HL-60/S4 treated with retinoic acid at 250 ng/mL for 4 days and 3 days (cell line): Measurements from ENCODE around the gene GIGYF2.

ENCODE experiments used
- in situ Hi-C: fragments of 300-500 bp; cut with MboI; formaldehyde crosslinking; loops from 2 replicates; pipeline ENCODE4 v1.7.0; 2022; ENCODE audit warnings: low sequenced_read_pairs

GIGYF2 gene

DNA sequence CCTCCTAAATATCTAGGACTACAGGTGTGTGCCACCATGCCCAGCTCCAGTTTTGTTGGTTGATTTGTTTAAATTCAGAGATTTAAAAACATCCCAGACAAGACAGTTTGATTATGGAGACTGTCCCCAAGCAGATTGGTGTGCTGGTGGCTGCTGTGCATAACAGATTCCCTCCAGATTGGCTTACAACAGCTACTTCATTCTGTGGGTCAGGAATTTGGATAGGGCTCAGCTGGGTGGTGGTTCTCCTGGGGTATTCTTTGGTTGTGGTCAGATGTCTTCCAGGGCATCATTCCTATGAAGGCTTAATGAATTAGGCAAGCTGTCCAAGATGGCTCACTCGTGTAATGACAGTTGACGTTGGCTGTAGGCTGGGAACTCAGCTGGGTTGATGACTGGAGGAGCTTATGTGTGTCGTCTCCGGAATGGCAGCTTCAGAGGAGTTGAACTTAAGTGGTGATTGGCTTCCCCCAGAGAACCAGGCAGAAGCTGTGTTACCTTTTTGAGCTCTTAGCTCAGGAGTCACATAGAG lies 162.3 kb downstream of the GIGYF2 start:
- in situ Hi-C loops: loop anchor here (25.0 kb wide), 1 partner anchor 403 kb away; the partner anchor contains the start of gene ATG16L1

DNA sequence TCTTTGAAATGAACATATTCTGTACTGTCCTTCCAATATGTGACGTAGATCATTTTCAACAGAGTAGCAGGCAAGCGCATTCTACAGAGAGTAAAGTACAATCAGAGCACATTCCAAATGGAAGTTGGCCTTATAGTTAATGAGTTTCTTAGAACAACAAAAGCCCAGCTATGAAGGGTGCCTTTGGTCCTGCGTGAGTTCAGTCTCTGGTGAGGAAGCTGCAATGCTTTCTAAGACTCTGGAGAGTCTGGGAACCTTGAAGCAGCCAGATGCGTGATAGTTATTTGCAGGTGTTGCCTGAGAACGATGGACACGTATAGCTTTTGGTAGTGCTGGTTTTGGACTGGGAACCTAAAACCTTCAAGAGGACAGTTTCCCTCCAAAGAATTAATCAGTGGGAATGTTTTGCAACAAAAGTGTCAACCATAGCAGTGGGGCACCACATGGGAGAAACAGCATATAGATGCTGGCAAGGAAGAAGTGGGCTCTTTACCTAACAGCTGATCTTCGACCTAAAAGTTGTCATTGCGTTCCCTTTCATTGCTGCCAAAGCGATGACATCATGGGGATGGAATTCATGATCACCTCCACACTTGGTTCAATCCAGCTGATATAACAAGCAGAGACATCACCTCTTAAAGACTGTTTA lies 163.6 kb downstream of the GIGYF2 start:
- in situ Hi-C loops: loop anchor here (25.0 kb wide), 1 partner anchor 402 kb away; the partner anchor contains the start of gene ATG16L1

DNA sequence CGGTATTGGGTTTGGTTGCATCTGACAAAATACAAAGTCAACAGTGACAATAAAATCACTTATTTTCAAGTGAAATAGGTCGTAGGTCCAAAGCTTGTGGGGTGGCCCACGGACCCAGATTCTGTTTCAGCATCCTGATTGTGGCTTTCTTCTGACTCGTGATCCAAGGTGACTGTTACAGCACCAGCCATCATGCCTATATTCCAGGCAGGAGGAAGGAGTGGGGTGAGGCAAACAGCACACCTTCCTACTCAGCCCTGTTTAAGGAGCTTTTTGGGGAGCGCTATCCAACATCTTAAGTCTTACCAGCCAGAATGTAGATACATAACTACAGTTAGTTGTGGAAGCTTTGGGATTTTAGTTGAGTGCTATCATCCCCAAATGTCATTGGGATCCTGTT lies 164.2 kb downstream of the GIGYF2 start:
- in situ Hi-C loops: loop anchor here (25.0 kb wide), 1 partner anchor 401 kb away; the partner anchor contains the start of gene ATG16L1

DNA sequence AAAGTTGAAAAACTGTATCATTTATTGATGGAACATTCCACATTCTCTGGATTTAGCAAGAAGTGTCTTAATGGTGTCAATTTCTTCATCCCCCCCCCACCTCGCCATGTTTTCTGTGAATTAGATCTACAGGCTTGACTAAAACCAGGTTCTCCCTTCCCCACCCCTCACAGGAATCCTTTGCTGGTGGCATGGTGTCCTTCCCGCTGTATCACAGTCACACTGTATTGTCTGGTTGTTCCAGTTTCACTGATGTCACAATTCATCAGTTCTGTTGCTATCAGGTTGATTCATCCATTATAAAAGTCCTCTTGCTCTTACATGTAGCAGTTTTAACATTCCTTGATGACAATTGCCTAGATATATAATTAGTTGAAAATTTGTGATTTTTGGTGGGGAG lies 166.9 kb downstream of the GIGYF2 start:
- in situ Hi-C loops: loop anchor here (25.0 kb wide), 1 partner anchor 398 kb away; the partner anchor contains the start of gene ATG16L1

DNA sequence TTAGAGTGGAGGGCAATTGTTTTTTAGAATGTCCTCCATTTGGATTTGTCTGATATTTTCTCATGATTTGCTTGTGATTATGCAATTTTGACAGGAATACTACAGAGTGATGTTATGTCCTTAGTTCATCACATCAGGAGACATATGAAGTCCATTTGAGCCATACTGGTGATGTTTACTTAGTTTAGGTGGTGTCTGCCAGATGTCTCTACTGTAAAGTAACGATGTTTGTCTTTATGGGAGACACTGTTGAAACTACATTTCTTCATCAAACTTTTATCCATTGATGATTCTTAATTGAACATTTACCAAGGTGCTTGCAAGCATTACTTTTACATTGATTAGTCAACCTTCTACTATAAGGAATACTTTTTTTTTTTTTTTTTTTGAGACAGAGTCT lies 168.0 kb downstream of the GIGYF2 start:
- in situ Hi-C loops: loop anchor here (25.0 kb wide), 1 partner anchor 397 kb away; the partner anchor contains the start of gene ATG16L1

DNA sequence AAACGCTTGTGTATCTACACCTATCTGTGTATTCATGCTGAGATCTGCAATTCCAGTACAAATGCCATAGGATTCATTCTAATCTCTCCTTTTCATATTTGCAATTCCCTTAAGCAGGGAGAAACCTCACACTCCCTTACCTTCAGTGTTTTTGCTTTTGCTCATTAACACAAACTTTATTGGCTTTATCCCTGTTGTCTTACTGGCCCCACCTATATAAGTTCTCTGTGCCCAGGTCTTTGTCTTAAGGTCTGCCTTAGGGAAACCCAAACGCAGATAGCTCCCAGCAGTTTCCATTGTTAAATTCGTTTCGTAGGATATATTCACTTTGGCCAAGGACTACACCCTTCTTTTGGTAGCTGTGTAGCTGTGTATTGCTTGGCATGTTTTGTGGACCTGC lies 169.0 kb downstream of the GIGYF2 start:
- in situ Hi-C loops: loop anchor here (25.0 kb wide), 1 partner anchor 396 kb away; the partner anchor contains the start of gene ATG16L1

DNA sequence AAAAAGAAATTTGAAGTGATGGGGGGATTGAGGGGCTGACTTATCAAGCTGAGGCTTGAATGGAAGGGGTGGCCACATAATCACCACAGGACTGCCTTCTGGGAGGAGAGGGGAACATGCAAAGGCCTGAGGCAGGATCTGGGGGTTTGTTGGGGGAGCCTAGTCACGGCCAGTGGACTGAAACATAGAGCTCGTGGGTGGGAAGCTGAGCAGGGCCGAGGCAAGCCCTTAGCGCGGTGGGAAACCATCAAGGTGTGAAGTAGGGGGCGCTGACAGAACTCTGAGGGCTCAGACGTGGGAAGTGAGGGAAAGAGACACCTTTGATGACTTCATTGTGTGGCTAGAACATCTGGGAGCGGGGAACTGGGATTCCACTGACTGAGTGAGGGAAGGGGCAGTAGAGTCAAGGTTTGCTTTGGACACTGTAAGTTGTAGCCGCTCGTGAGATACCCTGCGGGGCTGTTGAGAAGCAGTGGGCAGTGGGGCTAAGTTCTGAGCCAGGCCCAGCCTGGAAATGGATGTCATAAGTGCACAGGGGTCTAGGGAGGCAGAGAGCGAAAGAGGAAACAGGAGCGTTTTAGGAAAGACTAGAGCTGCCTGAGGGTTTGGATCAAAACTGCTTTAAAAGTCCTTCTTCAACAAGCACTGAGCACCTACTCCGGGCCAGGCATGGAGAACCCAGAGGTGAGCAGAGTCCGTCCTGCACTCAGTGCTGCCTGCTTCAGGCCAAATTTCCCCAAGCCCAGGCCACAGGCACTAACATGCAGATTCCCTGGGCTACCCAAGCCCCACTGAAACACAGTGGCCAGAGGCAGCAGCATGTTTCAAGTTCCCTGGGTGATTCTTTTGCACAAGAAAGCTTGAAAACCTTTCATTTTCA lies 172.2 kb downstream of the GIGYF2 start:
- in situ Hi-C loops: loop anchor here (25.0 kb wide), 1 partner anchor 393 kb away; the partner anchor contains the start of gene ATG16L1

DNA sequence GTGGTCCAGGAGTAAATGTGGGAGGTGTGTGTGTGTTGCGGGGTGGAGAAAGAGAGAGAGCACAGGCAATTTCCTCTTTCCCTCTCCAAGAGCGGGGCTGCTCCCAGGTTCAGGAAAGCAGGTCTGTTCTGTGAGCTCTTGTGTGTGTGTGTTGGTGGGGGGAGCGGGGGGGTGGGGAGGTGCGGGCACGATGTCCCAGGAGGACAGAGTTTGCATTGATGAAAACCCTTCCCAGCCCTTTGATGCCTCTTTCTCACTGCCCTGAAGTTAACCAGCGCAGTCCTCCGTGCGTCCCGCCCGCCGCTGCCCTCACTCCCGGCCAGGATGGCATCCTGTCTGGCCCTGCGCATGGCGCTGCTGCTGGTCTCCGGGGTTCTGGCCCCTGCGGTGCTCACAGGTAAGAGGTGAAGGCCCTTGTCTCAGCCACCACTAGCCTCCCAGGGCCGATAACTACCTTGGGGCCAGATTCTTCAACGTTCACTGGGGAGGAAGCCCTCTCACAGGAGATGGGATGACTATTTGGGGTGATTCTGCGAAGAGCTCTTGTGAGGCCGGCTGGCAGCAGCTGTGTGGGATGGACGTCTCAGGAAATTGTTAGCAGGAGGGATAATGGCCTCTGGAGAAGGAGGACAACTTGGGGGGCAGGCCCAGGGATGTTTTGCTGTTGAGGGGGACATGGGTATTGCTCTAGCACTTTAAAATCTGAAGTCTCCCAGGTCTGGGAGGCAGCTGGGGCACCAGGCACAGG lies 173.1 kb downstream of the GIGYF2 start, which contains the start of gene SNORC:
TSS of gene SNORC (plus strand) at position 247 of the 748 bp plus-strand sequence. CDS start at position 325, 78 bp downstream.
- in situ Hi-C loops: loop anchor here (25.0 kb wide), 1 partner anchor 392 kb away; the partner anchor contains the start of gene ATG16L1

DNA sequence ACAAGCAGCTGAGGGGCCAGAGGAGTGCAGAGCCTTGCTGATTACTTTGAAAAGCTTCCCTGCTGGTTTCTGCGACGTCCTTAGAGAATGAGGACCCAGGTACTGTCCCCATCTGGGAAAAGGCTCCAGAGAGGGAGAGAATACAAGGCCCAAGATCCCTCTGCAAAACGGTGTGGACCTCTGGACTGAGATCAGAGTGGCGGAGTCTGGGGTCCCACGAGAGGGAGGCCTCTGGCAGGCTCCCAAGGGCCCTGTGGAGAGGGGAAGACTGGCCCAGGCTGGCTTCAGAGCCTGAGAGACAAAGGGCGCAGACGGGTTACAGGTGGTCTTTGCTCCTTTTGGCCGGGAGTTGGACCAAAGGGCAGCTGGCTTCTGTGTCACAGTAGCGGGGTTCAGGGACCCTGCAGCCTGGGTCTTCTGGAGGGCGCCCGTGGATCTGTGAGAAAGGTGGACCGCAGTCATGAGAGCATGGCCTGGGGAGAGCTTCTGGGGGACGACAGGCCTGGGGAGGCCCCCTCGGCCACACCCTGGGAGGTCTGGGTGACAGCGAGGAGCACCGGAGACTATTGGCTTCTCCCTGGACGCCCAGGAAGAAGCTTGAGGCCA lies 173.7 kb downstream of the GIGYF2 start:
- in situ Hi-C loops: loop anchor here (25.0 kb wide), 1 partner anchor 391 kb away; the partner anchor contains the start of gene ATG16L1

DNA sequence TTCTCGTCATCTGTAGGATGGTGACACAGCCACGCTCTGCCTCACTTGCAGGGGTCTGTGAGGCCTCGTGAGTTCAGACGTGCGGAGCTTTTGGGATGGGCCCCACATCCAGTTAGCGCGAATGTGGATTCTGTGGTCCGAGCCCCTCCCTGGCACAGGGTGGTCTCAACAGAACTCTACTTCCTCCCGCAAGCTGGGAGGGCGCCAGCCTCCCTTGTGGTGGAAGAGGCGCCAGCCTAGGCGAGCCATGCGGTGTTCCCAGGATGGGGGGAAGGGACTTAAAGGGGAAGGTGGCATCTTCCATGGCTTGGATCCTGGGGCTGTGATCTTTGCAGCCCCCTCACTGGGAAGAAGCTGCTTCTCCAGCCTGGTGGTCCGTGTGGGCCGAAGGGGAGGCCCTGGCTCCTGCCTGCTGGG lies 174.3 kb downstream of the GIGYF2 start:
- in situ Hi-C loops: loop anchor here (25.0 kb wide), 1 partner anchor 391 kb away; the partner anchor contains the start of gene ATG16L1

DNA sequence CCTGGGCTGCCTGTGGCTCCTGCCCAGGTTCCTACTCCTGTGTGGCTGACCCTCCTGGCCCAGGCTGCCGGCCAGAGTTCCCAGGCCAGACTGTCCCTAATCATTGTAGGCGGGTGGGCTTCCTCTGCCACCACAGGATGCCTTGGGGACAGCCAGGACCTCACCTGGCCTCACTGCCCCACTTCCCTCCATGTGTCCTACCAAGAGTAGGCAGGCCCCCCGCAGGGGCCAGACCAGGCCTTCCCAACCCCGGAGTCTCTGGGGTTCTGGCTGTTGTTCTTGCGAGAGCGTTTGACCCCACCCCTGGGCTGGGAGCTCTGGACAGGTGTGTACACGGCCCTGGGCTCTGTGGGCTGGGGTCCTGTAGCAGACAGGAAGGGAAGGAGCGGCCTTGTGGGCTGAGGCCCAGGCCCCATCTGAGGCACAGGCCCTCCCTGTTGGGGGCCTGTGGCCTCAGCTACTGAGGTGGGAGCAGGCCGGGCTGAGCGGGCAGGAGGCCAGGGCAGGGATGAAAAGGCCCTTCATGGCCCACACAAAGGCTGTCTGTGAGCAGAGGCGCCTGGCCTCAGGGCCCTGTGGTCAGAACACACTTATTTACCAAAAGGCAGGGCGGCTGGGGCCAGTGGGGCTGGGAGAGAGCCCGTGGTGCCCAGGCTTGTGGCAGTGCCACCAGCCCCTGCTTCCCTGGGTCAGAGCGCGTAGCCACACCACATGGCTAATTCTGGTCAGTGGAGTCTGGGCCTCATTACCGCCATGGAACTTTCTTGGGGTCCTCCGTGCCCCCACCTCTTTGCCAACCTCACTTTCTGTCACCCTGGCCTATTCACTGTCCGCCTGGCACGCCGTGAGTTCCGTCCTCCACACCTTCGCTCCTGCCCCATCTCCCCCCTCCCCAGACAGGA lies 175.0 kb downstream of the GIGYF2 start:
- in situ Hi-C loops: loop anchor here (25.0 kb wide), 1 partner anchor 390 kb away; the partner anchor contains the start of gene ATG16L1

DNA sequence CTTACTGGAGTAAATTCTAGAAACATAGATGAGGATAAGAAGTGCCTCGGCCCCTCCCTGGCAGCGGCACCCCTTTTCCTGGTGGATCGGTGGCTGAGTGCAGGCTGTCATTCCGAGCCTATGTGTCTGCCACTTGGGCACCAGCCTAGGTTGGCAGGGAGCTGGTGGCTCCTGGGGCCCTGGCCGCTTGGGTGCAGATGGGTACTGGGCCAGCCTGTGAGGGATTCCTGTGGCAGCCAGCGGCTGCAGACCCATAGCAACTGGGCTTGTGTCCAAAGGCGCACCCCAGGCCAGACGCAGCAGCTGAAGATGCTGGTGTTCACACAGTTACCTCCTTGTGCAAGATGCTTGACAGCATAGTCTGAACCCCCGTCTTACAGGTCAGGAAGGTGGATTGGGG lies 175.7 kb downstream of the GIGYF2 start:
- in situ Hi-C loops: loop anchor here (25.0 kb wide), 1 partner anchor 389 kb away; the partner anchor contains the start of gene ATG16L1

DNA sequence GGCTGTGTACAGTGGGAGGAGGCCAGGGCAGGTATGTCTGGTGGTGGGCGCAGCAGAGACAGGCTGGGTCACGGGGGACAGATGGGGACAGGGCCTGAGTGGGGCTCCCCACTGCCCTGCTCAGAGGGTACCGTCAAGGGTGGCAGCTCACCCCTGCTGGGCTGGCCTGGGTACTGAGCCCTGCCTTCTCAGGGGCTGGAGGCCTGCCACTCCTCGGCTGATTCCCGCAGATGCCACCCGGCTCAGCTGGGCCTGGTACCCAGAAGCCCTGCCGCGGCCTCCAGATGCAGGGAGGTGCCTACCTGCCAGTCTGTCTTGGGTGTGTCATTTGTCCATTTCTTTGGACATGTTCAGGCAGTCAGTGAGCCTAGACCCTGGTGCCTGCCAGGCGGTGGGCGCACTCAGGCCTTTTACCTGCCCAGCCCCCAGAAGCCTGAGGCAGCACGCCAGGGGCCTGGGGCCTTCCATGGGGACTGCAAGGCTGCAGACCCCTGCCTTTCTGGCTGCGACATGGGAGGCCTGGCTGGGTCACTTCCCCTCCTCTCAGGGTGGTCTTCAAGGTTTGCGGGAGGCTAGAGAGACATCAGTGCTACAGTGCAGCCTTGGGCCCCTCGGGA lies 176.3 kb downstream of the GIGYF2 start:
- in situ Hi-C loops: loop anchor here (25.0 kb wide), 1 partner anchor 389 kb away; the partner anchor contains the start of gene ATG16L1

DNA sequence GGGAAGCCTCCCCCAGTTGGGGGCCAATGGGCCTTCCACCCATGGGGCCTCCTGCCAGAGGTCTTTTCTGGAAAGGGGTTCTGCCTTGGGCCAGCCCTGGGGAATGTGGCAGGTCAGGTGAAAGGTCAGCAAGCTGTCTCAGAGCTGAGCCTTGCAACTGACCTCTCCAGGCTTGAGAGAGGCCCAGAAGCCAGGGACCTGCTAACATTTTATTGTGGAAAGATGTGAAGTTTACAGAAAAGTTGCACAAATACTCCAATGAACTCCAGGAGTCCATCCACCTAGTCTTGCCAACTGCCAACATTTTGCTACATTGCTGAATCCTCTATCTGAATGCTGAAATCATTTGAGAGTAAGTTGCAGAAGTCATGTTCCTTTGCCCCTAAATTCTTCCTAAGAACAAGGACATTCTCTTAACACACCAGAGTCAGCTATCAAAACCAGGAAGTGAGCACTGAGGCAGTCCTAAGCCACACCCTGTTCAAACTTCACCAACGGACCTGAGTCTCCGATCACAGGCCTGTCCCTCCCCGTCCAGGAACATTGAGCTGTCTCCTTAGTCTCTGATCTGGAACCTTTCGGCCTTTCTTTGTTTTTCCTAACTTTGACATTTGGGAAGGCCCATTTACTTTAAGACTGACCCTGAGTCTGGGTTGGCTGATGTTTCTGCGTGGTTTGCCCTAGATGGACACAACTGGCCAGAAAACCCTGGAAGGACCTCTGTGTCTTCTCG lies 176.9 kb downstream of the GIGYF2 start:
- in situ Hi-C loops: loop anchor here (25.0 kb wide), 1 partner anchor 388 kb away; the partner anchor contains the start of gene ATG16L1

DNA sequence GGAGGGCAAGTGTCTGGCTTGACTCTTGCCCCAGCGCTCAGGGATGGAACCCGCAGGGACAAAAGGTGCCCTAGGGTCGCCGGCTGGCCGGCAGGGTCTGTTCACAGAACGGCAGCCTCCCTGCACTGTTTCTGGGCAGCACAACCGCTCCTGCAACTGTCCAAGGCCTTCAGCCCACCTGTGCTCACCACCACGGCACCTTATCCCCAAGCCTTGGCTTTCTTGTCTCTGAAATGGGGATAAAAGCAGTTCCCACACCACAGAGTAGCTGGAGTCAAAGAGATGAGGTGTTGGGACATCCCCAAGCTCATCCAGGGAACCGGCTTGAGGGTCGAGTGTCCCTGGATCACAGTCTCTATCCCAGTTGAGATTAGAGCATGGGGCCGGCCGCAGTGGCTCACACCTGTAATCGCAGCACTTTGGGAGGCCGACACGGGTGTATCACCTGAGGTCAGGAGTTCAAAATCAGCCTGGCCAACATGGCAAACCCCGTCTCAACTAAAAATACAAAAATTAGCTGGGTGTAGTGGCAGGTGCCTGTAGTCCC lies 177.6 kb downstream of the GIGYF2 start:
- in situ Hi-C loops: loop anchor here (25.0 kb wide), 1 partner anchor 388 kb away; the partner anchor contains the start of gene ATG16L1

DNA sequence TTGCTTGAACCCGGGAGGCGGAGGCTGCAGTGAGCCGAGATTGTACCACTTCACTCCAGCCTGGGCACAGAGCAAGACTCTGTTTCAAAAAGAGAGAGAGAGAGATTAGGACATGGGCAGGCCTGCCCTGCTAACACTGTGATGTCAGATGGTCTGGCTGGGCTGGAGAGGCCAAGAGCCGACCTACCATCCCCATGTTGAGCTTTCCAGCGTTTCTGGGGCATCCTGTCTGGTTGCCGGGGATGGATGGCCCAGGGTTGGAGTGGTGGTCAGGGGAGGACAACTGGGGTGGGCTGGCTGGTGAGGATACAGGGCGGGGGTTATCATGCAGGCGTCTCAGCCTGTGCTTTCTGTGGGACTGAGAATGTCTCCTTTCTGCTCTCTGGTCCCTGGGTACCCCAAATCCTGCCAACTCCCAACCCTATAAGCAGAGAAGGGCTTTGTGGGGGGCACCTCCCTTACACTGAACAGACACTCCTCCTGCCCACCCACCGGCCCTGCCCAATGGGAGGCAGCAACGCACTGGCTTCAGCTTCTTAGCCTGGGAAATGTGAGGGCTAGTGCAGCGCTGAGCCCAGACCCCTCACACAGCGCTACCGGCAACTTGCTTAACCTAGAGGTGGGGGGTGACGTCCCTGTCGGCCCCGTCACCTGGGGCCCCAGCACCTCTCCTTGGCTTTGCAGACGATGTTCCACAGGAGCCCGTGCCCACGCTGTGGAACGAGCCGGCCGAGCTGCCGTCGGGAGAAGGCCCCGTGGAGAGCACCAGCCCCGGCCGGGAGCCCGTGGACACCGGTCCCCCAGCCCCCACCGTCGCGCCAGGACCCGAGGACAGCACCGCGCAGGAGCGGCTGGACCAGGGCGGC lies 178.4 kb downstream of the GIGYF2 start:
- in situ Hi-C loops: no loop called here
